ENCODE data around the gene RAE1.

RAE1 gene

GRCh38 chr20:57384953-57385761, 34.1 kb downstream of the RAE1 start:
- in situ Hi-C loops (cut with MboI; ENCODE audit: low sequenced_read_pairs): loop anchor here (5.0 to 25.0 kb wide), 3 partner anchors 92 to 827 kb away; partner anchors contain the start of gene ZBP1

GRCh38 chr20:57385940-57386339, 34.9 kb downstream of the RAE1 start:
- in situ Hi-C loops (cut with MboI; ENCODE audit: low sequenced_read_pairs): loop anchor here (5.0 to 25.0 kb wide), 3 partner anchors 91 to 826 kb away; partner anchors contain the start of gene ZBP1

GRCh38 chr20:57386762-57387161, 35.7 kb downstream of the RAE1 start:
- in situ Hi-C loops (cut with MboI; ENCODE audit: low sequenced_read_pairs): loop anchor here (5.0 to 25.0 kb wide), 3 partner anchors 91 to 826 kb away; partner anchors contain the start of gene ZBP1

GRCh38 chr20:57387463-57387862, 36.4 kb downstream of the RAE1 start:
- in situ Hi-C loops (cut with MboI; ENCODE audit: low sequenced_read_pairs): loop anchor here (5.0 to 25.0 kb wide), 3 partner anchors 90 to 825 kb away; partner anchors contain the start of gene ZBP1

GRCh38 chr20:57387945-57388371, 36.9 kb downstream of the RAE1 start:
- in situ Hi-C loops (cut with MboI; ENCODE audit: low sequenced_read_pairs): loop anchor here (5.0 to 25.0 kb wide), 3 partner anchors 89 to 824 kb away; partner anchors contain the start of gene ZBP1

- in situ Hi-C loops (cut with MboI; ENCODE audit: low sequenced_read_pairs): loop anchor here (5.0 to 25.0 kb wide), 3 partner anchors 88 to 823 kb away; partner anchors contain the start of gene ZBP1
These were observed 38.1 kb downstream of the RAE1 start for GRCh38 chr20:57388953-57389694.

GRCh38 chr20:57389695-57390603, 38.9 kb downstream of the RAE1 start:
- in situ Hi-C loops (cut with MboI; ENCODE audit: low sequenced_read_pairs): loop anchor here (5.0 to 25.0 kb wide), 3 partner anchors 87 to 822 kb away; partner anchors contain the start of gene ZBP1

GRCh38 chr20:57390604-57391438, 39.8 kb downstream of the RAE1 start, which contains the start of gene RBM38:
Gene RBM38 (plus strand): TSS chr20:57391396. CDS start chr20:57391582, 186 bp downstream.
- in situ Hi-C loops (cut with MboI; ENCODE audit: low sequenced_read_pairs): loop anchor here (25.0 kb wide), 2 partner anchors 221 to 821 kb away; partner anchors contain the start of gene ZBP1

GRCh38 chr20:57391439-57392301, 40.6 kb downstream of the RAE1 start:
- in situ Hi-C loops (cut with MboI; ENCODE audit: low sequenced_read_pairs): loop anchor here (25.0 kb wide), 2 partner anchors 221 to 821 kb away; partner anchors contain the start of gene ZBP1

GRCh38 chr20:57392512-57393271, 41.6 kb downstream of the RAE1 start:
- in situ Hi-C loops (cut with MboI; ENCODE audit: low sequenced_read_pairs): loop anchor here (25.0 kb wide), 2 partner anchors 220 to 820 kb away; partner anchors contain the start of gene ZBP1

- in situ Hi-C loops (cut with MboI; ENCODE audit: low sequenced_read_pairs): loop anchor here (25.0 kb wide), 2 partner anchors 219 to 819 kb away; partner anchors contain the start of gene ZBP1
These were observed 42.5 kb downstream of the RAE1 start for GRCh38 chr20:57393321-57394120.

GRCh38 chr20:57394121-57395082, 43.3 kb downstream of the RAE1 start:
- in situ Hi-C loops (cut with MboI; ENCODE audit: low sequenced_read_pairs): loop anchor here (25.0 kb wide), 2 partner anchors 218 to 818 kb away; partner anchors contain the start of gene ZBP1

- in situ Hi-C loops (cut with MboI; ENCODE audit: low sequenced_read_pairs): loop anchor here (25.0 kb wide), 2 partner anchors 217 to 817 kb away; partner anchors contain the start of gene ZBP1
These were observed 44.3 kb downstream of the RAE1 start for GRCh38 chr20:57395111-57395966.

Data from HL-60/S4 (cell line).